ENCODE data around the gene METTL9.
"Not testable (repeated sequence)": the region's sequence is repeated elsewhere in the genome, so short reads cannot be mapped to it uniquely, and the experiment has no call there.

METTL9 gene

GRCh38 chr16:21667575-21667974 is 68.2 kb downstream of the METTL9 start:
- DNase-seq: no peak

- DNase-seq: no peak
Observed at GRCh38 chr16:21673469-21673868, 74.1 kb downstream of the METTL9 start.

- not testable (repeated sequence) for DNase-seq
Observed at GRCh38 chr16:21674456-21674855, 75.1 kb downstream of the METTL9 start.

GRCh38 chr16:21680714-21681113 is 81.3 kb downstream of the METTL9 start:
- DNase-seq: not testable (repeated sequence)

- no peak for DNase-seq
Observed at GRCh38 chr16:21683184-21683583, 83.8 kb downstream of the METTL9 start.

- DNase-seq: no peak
Observed at GRCh38 chr16:21684199-21684598, 84.8 kb downstream of the METTL9 start.

- no peak for DNase-seq
Observed at GRCh38 chr16:21685034-21685455, 85.7 kb downstream of the METTL9 start.

GRCh38 chr16:21689107-21689506 is 89.7 kb downstream of the METTL9 start:
- DNase-seq: no peak

- not testable (repeated sequence) for DNase-seq
Observed at GRCh38 chr16:21690967-21691366, 91.6 kb downstream of the METTL9 start.

GRCh38 chr16:21694609-21695008 is 95.2 kb downstream of the METTL9 start:
- no peak for DNase-seq

GRCh38 chr16:21697032-21697431 is 97.7 kb downstream of the METTL9 start:
- DNase-seq: no peak

- DNase-seq: no peak
Observed at GRCh38 chr16:21698169-21699032, 99.0 kb downstream of the METTL9 start.

- DNase-seq: no peak
Observed at GRCh38 chr16:21701271-21701670, 101.9 kb downstream of the METTL9 start.

- no peak for DNase-seq
Observed at GRCh38 chr16:21702276-21702675, 102.9 kb downstream of the METTL9 start.

GRCh38 chr16:21703156-21703555 is 103.8 kb downstream of the METTL9 start:
- DNase-seq: no peak

- DNase-seq: no peak
Observed at GRCh38 chr16:21703589-21704174, 104.3 kb downstream of the METTL9 start.

GRCh38 chr16:21704266-21704665 is 104.9 kb downstream of the METTL9 start:
- no peak for DNase-seq

- no peak for DNase-seq
Observed at GRCh38 chr16:21704733-21705132, 105.4 kb downstream of the METTL9 start.

All from midbrain (tissue), 1 donor.